Endothelial cell of umbilical vein (primary cell): ENCODE results near the gene KCNE4. TPM values are rescaled to one million over a fixed set of nuclear protein-coding genes. Genes with fewer than 3 reads are reported as not detected.

Experiments used
- BruUV-seq: library from RNA; stranded (reverse); fragments of 400-500 nt; replicated peaks from 2 replicates; lab custom pipeline; 2021; lab: Mats Ljungman, UMichigan
- CTCF ChIA-PET: fragments of 300-600, 350-600 bp; sonication (Branson Sonifier 250); formaldehyde crosslinking; loops from one replicate; lab custom pipeline; 2021; ENCODE audit warnings: antibody characterized with exemption, inconsistent platforms; lab: Charles Lee
- POLR2A ChIA-PET: fragments of 300-600, 350-600 bp; sonication (Branson Sonifier 250); formaldehyde crosslinking; loops from one replicate; lab custom pipeline; 2021; ENCODE audit warnings: antibody characterized with exemption, inconsistent platforms; lab: Charles Lee
- DNase-seq: peaks from one replicate; pipeline ENCODE4 v3.0.0-alpha.2; 2011; ENCODE audit warnings: low read depth, low spot score
- FAIRE-seq: peaks from 2 replicates; lab custom pipeline; 2011; peaks lifted over from hg19 to GRCh38; lab: Jason Lieb, UNC
- H2AFZ ChIP-seq: 2 replicates; pipeline ENCODE4 v1.6.0; 2012; ENCODE audit warnings: low read depth, low read length, control low read depth, inconsistent platforms
- H3K27ac ChIP-seq: 2 replicates; pipeline ENCODE4 v1.5.1; 2011; ENCODE audit warnings: low read depth, mild to moderate bottlenecking, control low read depth, low read length, moderate library complexity; ENCODE audit not compliant: insufficient read depth
- H3K27me3 ChIP-seq, 2 experiments: 2 replicates each; pipeline versions ENCODE4 v1.6.0 to v1.6.1; 2011; ENCODE audit warnings: low read length in 2 of 2, mixed read lengths in 1 of 2; ENCODE audit not compliant: control insufficient read depth in 2 of 2, insufficient read depth in 2 of 2
- H3K36me3 ChIP-seq, 2 experiments: 2 replicates in 1 of 2; 3 replicates in 1 of 2; pipeline ENCODE4 v1.5.1; 2011; ENCODE audit warnings: low read length in 2 of 2, mild to moderate bottlenecking in 1 of 2, moderate library complexity in 1 of 2; ENCODE audit not compliant: control insufficient read depth in 2 of 2, insufficient read depth in 2 of 2; ENCODE audit errors: extremely low read depth in 1 of 2
- H3K4me1 ChIP-seq: 3 replicates; pipeline ENCODE4 v1.5.1; 2011; ENCODE audit warnings: mild to moderate bottlenecking, low read length; ENCODE audit not compliant: control insufficient read depth, insufficient read depth; ENCODE audit errors: extremely low read depth
- H3K4me2 ChIP-seq: 2 replicates; pipeline ENCODE4 v1.6.1; 2011; ENCODE audit warnings: low read length, control low read depth, mixed read lengths; ENCODE audit not compliant: insufficient read depth
- H3K4me3 ChIP-seq, 3 experiments: fragments of 200-600 bp in 1 of 3; sonication (generic), shearing (Covaris generic) in 1 of 3; replicated peaks in 1 of 3; 2 replicates each; pipeline ENCODE4 v1.5.1; 2011 to 2016; ENCODE audit warnings: control low read depth in 3 of 3, low read length in 3 of 3, mild to moderate bottlenecking in 2 of 3, inconsistent platforms in 1 of 3, low read depth in 1 of 3, moderate library complexity in 1 of 3; ENCODE audit not compliant: insufficient read depth in 1 of 3
- H3K79me2 ChIP-seq: 2 replicates; pipeline ENCODE4 v1.6.0; 2012; ENCODE audit warnings: low read length, inconsistent platforms; ENCODE audit not compliant: control insufficient read depth, insufficient read depth
- H3K9ac ChIP-seq: replicated peaks from 2 replicates; pipeline ENCODE3; 2011; ENCODE audit warnings: low read length, control low read depth; ENCODE audit not compliant: insufficient read depth; ENCODE audit errors: extremely low read depth
- H3K9me1 ChIP-seq: replicated peaks from 3 replicates; pipeline ENCODE4 v1.6.0; 2011; ENCODE audit warnings: mild to moderate bottlenecking, low read length; ENCODE audit not compliant: control insufficient read depth, insufficient read depth; ENCODE audit errors: extremely low read depth
- H3K9me3 ChIP-seq: replicated peaks from 2 replicates; pipeline ENCODE4 v1.5.1; 2012; ENCODE audit warnings: low read length, inconsistent platforms; ENCODE audit not compliant: control insufficient read depth, insufficient read depth
- H4K20me1 ChIP-seq: replicated peaks from 2 replicates; pipeline ENCODE3; 2011; ENCODE audit warnings: mild to moderate bottlenecking, low read length; ENCODE audit not compliant: control insufficient read depth, insufficient read depth; ENCODE audit errors: extremely low read depth
- CTCF ChIP-seq, 2 donors: IDR thresholded peaks; 1 replicate in 1 of 2; 2 replicates in 1 of 2; pipeline ENCODE4 v1.5.1; 2011; ENCODE audit warnings: low read length in 2 of 2, mild to moderate bottlenecking in 2 of 2, moderate library complexity in 2 of 2, control low read depth in 1 of 2, inconsistent platforms in 1 of 2, low read depth in 1 of 2; ENCODE audit not compliant: insufficient read depth in 1 of 2; ENCODE audit errors: extremely low read depth in 1 of 2
- EZH2 ChIP-seq: IDR thresholded peaks from 2 replicates; pipeline ENCODE4 v1.6.1; 2012; ENCODE audit warnings: borderline replicate concordance, low read depth, mild to moderate bottlenecking, moderate library complexity, low read length, inconsistent platforms; ENCODE audit not compliant: severe bottlenecking
- FOS ChIP-seq: IDR thresholded peaks from 2 replicates; pipeline ENCODE4 v1.6.1; 2011; ENCODE audit warnings: mild to moderate bottlenecking, low read length, moderate library complexity, borderline replicate concordance; ENCODE audit not compliant: insufficient read depth
- GATA2 ChIP-seq: IDR thresholded peaks from 2 replicates; pipeline ENCODE4 v1.7.0; 2011; ENCODE audit warnings: low read depth, mild to moderate bottlenecking, moderate library complexity, mixed read lengths, low read length; ENCODE audit not compliant: insufficient read length, insufficient read depth
- JUN ChIP-seq: IDR thresholded peaks from 2 replicates; pipeline ENCODE4 v1.6.1; 2011; ENCODE audit warnings: borderline replicate concordance, low read depth; ENCODE audit not compliant: insufficient read length, insufficient read depth
- MAX ChIP-seq: IDR thresholded peaks from 2 replicates; pipeline ENCODE4 v1.6.1; 2011; ENCODE audit not compliant: insufficient read depth, insufficient read length
- MYC ChIP-seq: IDR thresholded peaks from one replicate; pipeline ENCODE4 v1.6.1; 2011; ENCODE audit warnings: mild to moderate bottlenecking, low read depth, low read length
- POLR2A ChIP-seq: IDR thresholded peaks from 2 replicates; pipeline ENCODE4 v1.6.1; 2012; ENCODE audit warnings: low read depth, mild to moderate bottlenecking, control low read depth, low read length
- POLR2AphosphoS5 ChIP-seq: IDR thresholded peaks from 2 replicates; pipeline ENCODE4 v1.6.1; 2012; ENCODE audit warnings: low read depth, mild to moderate bottlenecking, control low read depth, low read length, moderate library complexity; ENCODE audit not compliant: insufficient read depth
- dilution Hi-C: fragments of 300-500 bp; cut with MboI; formaldehyde crosslinking; loops from one replicate; pipeline ENCODE4 v1.15.0; 2019; ENCODE audit warnings: low sequenced_read_pairs; ENCODE audit not compliant: extremely low pct_ligation_motif_present
- intact Hi-C: fragments of 100-400 bp; cut with micrococcal nuclease; formaldehyde crosslinking; loops from one replicate; pipeline ENCODE4 v1.10.0; 2022
- polyA plus RNA-seq, 4 experiments: library from polyadenylated mRNA; depleted of rRNA in 3 of 4; stranded (reverse) in 3 of 4; unstranded in 1 of 4; fragments of >200 nt; gene quantifications; 2 replicates each; pipeline versions ENCODE4 v1.2.1 to v1.2.3, GENCODE V29; 2011 to 2012; ENCODE audit warnings: missing spikeins in 1 of 4
- total RNA-seq: library from RNA; stranded (reverse); gene quantifications from 2 replicates; pipeline ENCODE4 v1.2.3, GENCODE V29; 2021

Gene KCNE4
- total and polyA plus RNA-seq, 2 donors (not counting 3 experiments of a cell fraction or from before 2014, with no cell fraction given) = 0.01 TPM; not detected in 1

GRCh38 chr2:223082706-223083105 lies 30.7 kb downstream of the KCNE4 start:
- Histone ChIP-seq H4K20me1 (no peaks in the 10 kb centered on the region), H3K4me1 (no peaks in the 10 kb centered on the region), H2AFZ (no peak overlapping the region), H3K36me3 (no peaks in the 10 kb centered on the region), H3K9ac (no peak overlapping the region), H3K9me1 (no peaks in the 10 kb centered on the region), H3K4me2 (no peak overlapping the region), H3K27ac (no peak overlapping the region), H3K79me2 (no peaks in the 10 kb centered on the region), H3K27me3 (no peaks in the 10 kb centered on the region), H3K4me3 (no peak overlapping the region), H3K9me3 (no peaks in the 10 kb centered on the region)
- intact Hi-C loops = no loop called here
- CTCF ChIA-PET = interaction anchor here (0.8 to 1.5 kb wide), 2 partner anchors 12 to 19 kb away, joined by 3 to 4 read pairs; no protein-coding TSS in a partner anchor
- FAIRE-seq = no peak
- no TSS peak for BruUV-seq
- dilution Hi-C loops = no loop called here
- POLR2A ChIA-PET = no interaction called here
- no peak for DNase-seq
- TF ChIP-seq POLR2A (no peak), POLR2AphosphoS5 (no peak), EZH2 (no peak), JUN (no peak)

GRCh38 chr2:223083402-223084070 lies 31.5 kb downstream of the KCNE4 start:
- Histone ChIP-seq H3K4me1 (no peaks in the 10 kb centered on the region), H3K4me2 (no peak overlapping the region), H3K79me2 (no peaks in the 10 kb centered on the region), H3K36me3 (no peaks in the 10 kb centered on the region), H4K20me1 (no peaks in the 10 kb centered on the region), H3K9me3 (no peaks in the 10 kb centered on the region), H3K4me3 (no peak overlapping the region), H2AFZ (no peak overlapping the region), H3K9me1 (no peaks in the 10 kb centered on the region), H3K9ac (no peak overlapping the region), H3K27ac (no peak overlapping the region), H3K27me3 (no peaks in the 10 kb centered on the region)
- ChIA-PET CTCF (interaction anchor here (1.5 kb wide), 1 partner anchor 112 kb away, joined by 4 read pairs; no protein-coding TSS in a partner anchor), POLR2A (no interaction called here)
- no TSS peak for BruUV-seq
- intact Hi-C loops (no loop called here), dilution Hi-C loops (no loop called here)
- DNase-seq (no peak), FAIRE-seq (no peak)
- TF ChIP-seq JUN = no peak
- no peak for TF ChIP-seq POLR2A
- TF ChIP-seq POLR2AphosphoS5 = no peak
- TF ChIP-seq MAX = no peak
- no peak for TF ChIP-seq FOS
- no peak for TF ChIP-seq EZH2
- no peak for TF ChIP-seq MYC
- no peak for TF ChIP-seq CTCF (IDR thresholded peaks at IDR 0.05; ENCODE audit: extremely low read depth in 1 of 2, insufficient read depth in 1 of 2, low read depth in 1 of 2, low read length in 2 of 2)
- TF ChIP-seq GATA2 = no peak
